ENCODE measurements around the gene MIA3. TPM values are rescaled to one million over a fixed set of nuclear protein-coding genes. Genes with fewer than 3 reads are reported as not detected.

The MIA3 gene
- total and polyA plus RNA-seq, 2 donors from 2014 or later, result 19.1 to 51.5 TPM

- Histone ChIP-seq H3K27ac (ENCODE audit: low read depth in 2 of 2, low read length in 2 of 2) (no peak overlapping the region), H3K4me3 (ENCODE audit: low read length in 3 of 3) (no peak overlapping the region), H3K27me3 (ENCODE audit: control insufficient read depth, insufficient read depth, low read length) (no peaks in the 10 kb centered on the region), H3K36me3 (ENCODE audit: control insufficient read depth in 2 of 3, insufficient read depth in 3 of 3, low read length in 3 of 3) (peaks cover 0 to 13% (median 5%) of the 10 kb centered on the region in 3 donors), H3K9ac (ENCODE audit: low read length in 3 of 3) (no peak overlapping the region), H3K4me1 (ENCODE audit: control insufficient read depth in 2 of 3, insufficient read depth in 2 of 3, low read depth in 1 of 3, low read length in 3 of 3) (peaks cover 2 to 10% (median 5%) of the 10 kb centered on the region in 3 donors), H3K9me3 (ENCODE audit: control insufficient read depth in 2 of 3, insufficient read depth in 1 of 3, low read length in 3 of 3) (no peaks in the 10 kb centered on the region)
- FAIRE-seq, result no peak
- intact Hi-C loops (cut with DNase I), result no loop called here
- no peak for TF ChIP-seq CTCF (IDR thresholded peaks at IDR 0.05; ENCODE audit: borderline replicate concordance, extremely low read depth, insufficient read depth)
- no peak for DNase-seq
Measured at GRCh38 chr1:222620566-222620965, 2.7 kb downstream of the MIA3 start.

- Histone ChIP-seq H3K9me3 (ENCODE audit: control insufficient read depth in 2 of 3, insufficient read depth in 1 of 3, low read length in 3 of 3) (no peaks in the 10 kb centered on the region), H3K36me3 (ENCODE audit: control insufficient read depth in 2 of 3, insufficient read depth in 3 of 3, low read length in 3 of 3) (peaks cover 2 to 16% (median 14%) of the 10 kb centered on the region in 3 donors), H3K4me1 (ENCODE audit: control insufficient read depth in 2 of 3, insufficient read depth in 2 of 3, low read depth in 1 of 3, low read length in 3 of 3) (peaks cover 2 to 7% (median 5%) of the 10 kb centered on the region in 3 donors), H3K27me3 (ENCODE audit: control insufficient read depth, insufficient read depth, low read length) (no peaks in the 10 kb centered on the region), H3K9ac (ENCODE audit: low read length in 3 of 3) (no peak overlapping the region), H3K27ac (ENCODE audit: low read depth in 2 of 2, low read length in 2 of 2) (no peak overlapping the region), H3K4me3 (ENCODE audit: low read length in 3 of 3) (no peak overlapping the region)
- no peak for FAIRE-seq
- no peak for DNase-seq
- no peak for TF ChIP-seq CTCF (IDR thresholded peaks at IDR 0.05; ENCODE audit: borderline replicate concordance, extremely low read depth, insufficient read depth)
- intact Hi-C loops (cut with DNase I), result no loop called here
Measured at GRCh38 chr1:222622765-222623164, 4.9 kb downstream of the MIA3 start.

- intact Hi-C loops (cut with DNase I), result no loop called here
- peaks cover 7 to 22% (median 14%) of the 10 kb centered on the region in 3 donors for H3K36me3 ChIP-seq (ENCODE audit: control insufficient read depth in 2 of 3, insufficient read depth in 3 of 3, low read length in 3 of 3)
- no peak for FAIRE-seq
Measured at GRCh38 chr1:222623458-222623857, 5.6 kb downstream of the MIA3 start.

More at GRCh38 chr1:222623458-222623857, 5.6 kb downstream of the MIA3 start:
- DNase-seq, result no peak
- Histone ChIP-seq H3K4me3 (ENCODE audit: low read length in 3 of 3) (no peak overlapping the region), H3K27me3 (ENCODE audit: control insufficient read depth, insufficient read depth, low read length) (no peaks in the 10 kb centered on the region), H3K27ac (ENCODE audit: low read depth in 2 of 2, low read length in 2 of 2) (no peak overlapping the region), H3K4me1 (ENCODE audit: control insufficient read depth in 2 of 3, insufficient read depth in 2 of 3, low read depth in 1 of 3, low read length in 3 of 3) (peaks cover 2 to 7% (median 5%) of the 10 kb centered on the region in 3 donors), H3K9me3 (ENCODE audit: control insufficient read depth in 2 of 3, insufficient read depth in 1 of 3, low read length in 3 of 3) (no peaks in the 10 kb centered on the region), H3K9ac (ENCODE audit: low read length in 3 of 3) (no peak overlapping the region)
- TF ChIP-seq CTCF (IDR thresholded peaks at IDR 0.05; ENCODE audit: borderline replicate concordance, extremely low read depth, insufficient read depth), result no peak

Measured in kidney (tissue), 14 donors.